HL-60 (cell line): ENCODE data around the gene FYB2.

Experiments
- CTCF ChIP-seq: IDR thresholded peaks from one replicate; pipeline ENCODE4 v1.5.1; 2011; ENCODE audit warnings: low read length, control low read depth, inconsistent platforms; ENCODE audit not compliant: insufficient read depth
- GABPA ChIP-seq: IDR thresholded peaks from 2 replicates; pipeline ENCODE4 v1.6.1; 2012; ENCODE audit warnings: low read depth
- POLR2AphosphoS5 ChIP-seq: IDR thresholded peaks from 2 replicates; pipeline ENCODE4 v1.6.1; 2012; ENCODE audit warnings: low read depth
- REST ChIP-seq: IDR thresholded peaks from 2 replicates; pipeline ENCODE4 v1.6.1; 2012; ENCODE audit warnings: low read depth; ENCODE audit not compliant: insufficient replicate concordance
- SPI1 ChIP-seq: IDR thresholded peaks from 2 replicates; pipeline ENCODE4 v1.6.1; 2012; ENCODE audit warnings: low read depth, mild to moderate bottlenecking, borderline replicate concordance

- TF ChIP-seq GABPA (no peak), CTCF (no peak), REST (no peak), POLR2AphosphoS5 (no peak), SPI1 (no peak)
Observed at GRCh38 chr1:56838759-56839158, 19.6 kb upstream of the FYB2 start.
